GM21825 (cell line): ENCODE measurements around the gene ARPC1B.
A peak's percentile ranks its signal among the peaks of the same experiment; 100 is the strongest.
"Not testable (repeated sequence)": the region's sequence is repeated elsewhere in the genome, so short reads cannot be mapped to it uniquely, and the experiment has no call there.

Experiments
- ATAC-seq: cut with Tn5 transposase; IDR thresholded peaks from one replicate; pipeline ENCODE4 v1.9.1; 2021; ENCODE audit warnings: mild to moderate bottlenecking, moderate library complexity; ENCODE audit not compliant: unreplicated experiment

Gene ARPC1B

GRCh38 chr7:99374111-99375064, at the start of gene ARPC1B:
ARPC1B (plus strand) TSS chr7:99374730; CDS start chr7:99385715, 10,985 bp downstream.
- peak; percentile 48 for ATAC-seq

GRCh38 chr7:99325001-99325493, 49.5 kb upstream of the ARPC1B start:
- ATAC-seq = no peak

- peak; percentile 86 for ATAC-seq
Observed at GRCh38 chr7:99325592-99326407, 48.7 kb upstream of the ARPC1B start, which contains the start of gene ARPC1A. ARPC1A (plus strand) TSS chr7:99325898; CDS start chr7:99333354, 7,456 bp downstream.

GRCh38 chr7:99326408-99326782, 48.1 kb upstream of the ARPC1B start:
- ATAC-seq = peak; percentile 1

- ATAC-seq = not testable (repeated sequence)
Observed at GRCh38 chr7:99330314-99330961, 44.1 kb upstream of the ARPC1B start.

- ATAC-seq = no peak
Observed at GRCh38 chr7:99331002-99331401, 43.5 kb upstream of the ARPC1B start.

GRCh38 chr7:99339595-99339994, 34.9 kb upstream of the ARPC1B start:
- no peak for ATAC-seq

GRCh38 chr7:99340659-99341058, 33.9 kb upstream of the ARPC1B start:
- no peak for ATAC-seq

- ATAC-seq = no peak
Observed at GRCh38 chr7:99344061-99344647, 30.4 kb upstream of the ARPC1B start.

GRCh38 chr7:99350641-99351040, 23.9 kb upstream of the ARPC1B start:
- not testable (repeated sequence) for ATAC-seq

- ATAC-seq = no peak
Observed at GRCh38 chr7:99352247-99352646, 22.3 kb upstream of the ARPC1B start.

GRCh38 chr7:99355098-99355497, 19.4 kb upstream of the ARPC1B start:
- no peak for ATAC-seq

- ATAC-seq = no peak
Observed at GRCh38 chr7:99357701-99358490, 16.6 kb upstream of the ARPC1B start.

- ATAC-seq = not testable (repeated sequence)
Observed at GRCh38 chr7:99358521-99358920, 16.0 kb upstream of the ARPC1B start.

- ATAC-seq = no peak
Observed at GRCh38 chr7:99359465-99360154, 14.9 kb upstream of the ARPC1B start.

GRCh38 chr7:99362801-99363200, 11.7 kb upstream of the ARPC1B start:
- ATAC-seq = no peak

- no peak for ATAC-seq
Observed at GRCh38 chr7:99363286-99363685, 11.2 kb upstream of the ARPC1B start.

GRCh38 chr7:99365318-99366141, 9.0 kb upstream of the ARPC1B start:
- no peak for ATAC-seq
